Endothelial cell of umbilical vein (primary cell): Measurements from ENCODE around the gene SECTM1.

Experiments
- EZH2 ChIP-seq: IDR thresholded peaks from 2 replicates; pipeline ENCODE4 v1.6.1; 2012; ENCODE audit warnings: borderline replicate concordance, low read depth, mild to moderate bottlenecking, moderate library complexity, low read length, inconsistent platforms; ENCODE audit not compliant: severe bottlenecking
- FOS ChIP-seq: IDR thresholded peaks from 2 replicates; pipeline ENCODE4 v1.6.1; 2011; ENCODE audit warnings: mild to moderate bottlenecking, low read length, moderate library complexity, borderline replicate concordance; ENCODE audit not compliant: insufficient read depth
- GATA2 ChIP-seq: IDR thresholded peaks from 2 replicates; pipeline ENCODE4 v1.7.0; 2011; ENCODE audit warnings: low read depth, mild to moderate bottlenecking, moderate library complexity, mixed read lengths, low read length; ENCODE audit not compliant: insufficient read length, insufficient read depth
- JUN ChIP-seq: IDR thresholded peaks from 2 replicates; pipeline ENCODE4 v1.6.1; 2011; ENCODE audit warnings: borderline replicate concordance, low read depth; ENCODE audit not compliant: insufficient read length, insufficient read depth
- MAX ChIP-seq: IDR thresholded peaks from 2 replicates; pipeline ENCODE4 v1.6.1; 2011; ENCODE audit not compliant: insufficient read depth, insufficient read length
- MYC ChIP-seq: IDR thresholded peaks from one replicate; pipeline ENCODE4 v1.6.1; 2011; ENCODE audit warnings: mild to moderate bottlenecking, low read depth, low read length
- POLR2A ChIP-seq: IDR thresholded peaks from 2 replicates; pipeline ENCODE4 v1.6.1; 2012; ENCODE audit warnings: low read depth, mild to moderate bottlenecking, control low read depth, low read length
- POLR2AphosphoS5 ChIP-seq: IDR thresholded peaks from 2 replicates; pipeline ENCODE4 v1.6.1; 2012; ENCODE audit warnings: low read depth, mild to moderate bottlenecking, control low read depth, low read length, moderate library complexity; ENCODE audit not compliant: insufficient read depth
- TF ChIP-seq, protein P1 (sequence below), 2 donors: IDR thresholded peaks; 1 replicate in 1 of 2; 2 replicates in 1 of 2; pipeline ENCODE4 v1.5.1; 2011; ENCODE audit warnings: low read length in 2 of 2, mild to moderate bottlenecking in 2 of 2, moderate library complexity in 2 of 2, control low read depth in 1 of 2, inconsistent platforms in 1 of 2, low read depth in 1 of 2; ENCODE audit not compliant: insufficient read depth in 1 of 2; ENCODE audit errors: extremely low read depth in 1 of 2

GRCh38 chr17:82382933-82383255 is 49.3 kb upstream of the SECTM1 start:
- TF ChIP-seq, protein P1, sequence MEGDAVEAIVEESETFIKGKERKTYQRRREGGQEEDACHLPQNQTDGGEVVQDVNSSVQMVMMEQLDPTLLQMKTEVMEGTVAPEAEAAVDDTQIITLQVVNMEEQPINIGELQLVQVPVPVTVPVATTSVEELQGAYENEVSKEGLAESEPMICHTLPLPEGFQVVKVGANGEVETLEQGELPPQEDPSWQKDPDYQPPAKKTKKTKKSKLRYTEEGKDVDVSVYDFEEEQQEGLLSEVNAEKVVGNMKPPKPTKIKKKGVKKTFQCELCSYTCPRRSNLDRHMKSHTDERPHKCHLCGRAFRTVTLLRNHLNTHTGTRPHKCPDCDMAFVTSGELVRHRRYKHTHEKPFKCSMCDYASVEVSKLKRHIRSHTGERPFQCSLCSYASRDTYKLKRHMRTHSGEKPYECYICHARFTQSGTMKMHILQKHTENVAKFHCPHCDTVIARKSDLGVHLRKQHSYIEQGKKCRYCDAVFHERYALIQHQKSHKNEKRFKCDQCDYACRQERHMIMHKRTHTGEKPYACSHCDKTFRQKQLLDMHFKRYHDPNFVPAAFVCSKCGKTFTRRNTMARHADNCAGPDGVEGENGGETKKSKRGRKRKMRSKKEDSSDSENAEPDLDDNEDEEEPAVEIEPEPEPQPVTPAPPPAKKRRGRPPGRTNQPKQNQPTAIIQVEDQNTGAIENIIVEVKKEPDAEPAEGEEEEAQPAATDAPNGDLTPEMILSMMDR (IDR thresholded peaks at IDR 0.05; ENCODE audit: extremely low read depth in 1 of 2, insufficient read depth in 1 of 2, low read depth in 1 of 2, low read length in 2 of 2) = no peak
- TF ChIP-seq POLR2A (no peak), POLR2AphosphoS5 (no peak), GATA2 (no peak), MAX (no peak), FOS (no peak), EZH2 (no peak), JUN (no peak), MYC (no peak)
